ENCODE results near the gene CDC34.

GRCh38 chr19:518598-519231, 12.8 kb upstream of the CDC34 start:
- peak in 2 of 5 experiments; percentile 10 to 23 for TF ChIP-seq CTCF (IDR thresholded peaks at IDR 0.05)
- no peak for TF ChIP-seq EP300 (IDR thresholded peaks at IDR 0.05; ENCODE audit: low read depth)
- TF ChIP-seq POLR2A (IDR thresholded peaks at IDR 0.05): no peak
